ENCODE results near the gene PLXNA2.

The PLXNA2 gene

DNA sequence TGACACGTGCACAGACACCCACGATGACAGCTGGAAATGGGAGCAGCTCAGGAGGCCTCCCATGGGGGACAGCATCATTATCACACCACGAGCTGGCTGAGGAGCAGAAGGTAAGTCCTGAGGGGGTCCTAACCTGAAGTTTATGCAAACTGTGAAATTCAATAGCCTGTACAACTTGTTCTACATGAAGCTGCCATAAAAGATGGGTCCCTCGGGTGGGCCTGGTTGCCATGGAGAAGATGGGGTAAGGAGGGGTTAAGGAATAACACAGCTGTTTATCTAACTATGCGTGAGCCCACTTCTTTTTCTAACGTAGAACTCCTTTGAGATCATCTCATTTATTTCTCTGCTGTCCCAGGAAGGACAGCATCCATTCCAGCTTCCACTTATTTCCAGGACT is 169.8 kb downstream of the PLXNA2 start:
- Histone ChIP-seq H3K4me1 (ENCODE audit: control insufficient read depth, insufficient read depth, low read length, poor library complexity, severe bottlenecking) (peaks cover 3% of the 10 kb centered on the region), H3K27ac (ENCODE audit: low read depth, low read length, severe bottlenecking) (no peak overlapping the region), H3K9me3 (ENCODE audit: control insufficient read depth, low read length) (no peaks in the 10 kb centered on the region), H3K36me3 (ENCODE audit: control insufficient read depth, insufficient read depth, low read length) (peaks cover 88% of the 10 kb centered on the region), H3K4me3 (ENCODE audit: extremely low read depth, insufficient read depth, low read length, poor library complexity, severe bottlenecking) (no peak overlapping the region)
- 90 to 97% methylated on average over 6 of the region's 6 CpGs for WGBS, 2 experiments (ENCODE audit: insufficient coverage in 2 of 2)

DNA sequence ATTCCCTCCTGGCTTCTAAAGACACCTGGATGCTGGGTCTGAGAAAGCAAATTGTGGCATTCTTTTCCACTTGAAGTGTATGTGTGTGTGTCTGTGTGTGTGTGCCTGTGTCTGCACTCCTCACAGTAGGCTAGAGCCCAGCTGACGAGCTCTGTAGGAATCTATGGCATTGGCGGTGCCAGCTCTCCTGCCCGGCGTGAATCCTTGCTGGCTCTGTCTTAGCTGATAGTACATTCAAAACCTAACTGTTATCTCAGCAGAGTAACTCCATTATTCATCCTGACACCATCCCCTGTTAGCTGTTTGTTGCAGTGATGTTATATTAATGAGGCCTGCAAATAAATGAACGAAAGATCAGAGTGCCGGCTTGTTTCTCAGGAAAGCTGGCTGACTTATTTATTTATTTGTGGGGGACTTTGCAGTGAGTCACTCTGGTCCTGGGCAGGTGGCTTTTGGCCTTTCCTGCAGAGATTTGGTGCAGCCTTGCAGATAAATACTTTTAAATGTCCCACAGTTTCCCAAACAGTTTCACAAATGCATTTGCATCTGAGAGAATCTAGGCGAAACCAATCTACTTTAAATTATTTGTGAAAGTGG is 172.7 kb downstream of the PLXNA2 start:
- no peaks in the 10 kb centered on the region for H3K9me3 ChIP-seq (ENCODE audit: control insufficient read depth, low read length)
- H3K36me3 ChIP-seq (ENCODE audit: control insufficient read depth, insufficient read depth, low read length) = peaks cover 76% of the 10 kb centered on the region
- 77 to 80% methylated on average over 5 to 6 of the region's 7 CpGs for WGBS, 2 experiments (ENCODE audit: insufficient coverage in 2 of 2)
- no peaks in the 10 kb centered on the region for H3K4me1 ChIP-seq (ENCODE audit: control insufficient read depth, insufficient read depth, low read length, poor library complexity, severe bottlenecking)
- no peak overlapping the region for H3K4me3 ChIP-seq (ENCODE audit: extremely low read depth, insufficient read depth, low read length, poor library complexity, severe bottlenecking)
- H3K27ac ChIP-seq (ENCODE audit: low read depth, low read length, severe bottlenecking) = no peak overlapping the region

DNA sequence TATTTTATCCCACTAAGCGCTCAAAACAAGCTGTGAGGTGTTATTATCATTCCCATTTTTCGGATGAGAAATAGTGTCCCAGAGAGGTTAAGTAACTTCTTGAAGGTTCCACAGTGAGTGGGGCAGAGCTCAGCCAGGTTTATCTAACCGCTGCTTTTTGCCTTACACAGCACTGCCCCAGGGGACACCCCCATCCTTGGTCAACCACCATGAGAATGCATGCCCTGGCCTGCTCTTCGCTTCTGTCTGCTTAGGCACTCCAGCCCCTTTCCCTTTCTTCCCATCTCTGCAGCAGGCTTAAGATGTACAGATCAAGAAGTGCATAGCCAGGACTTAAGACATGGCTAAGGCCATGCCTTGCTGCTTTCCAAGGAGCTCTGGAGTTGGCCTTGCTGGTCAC is 174.3 kb downstream of the PLXNA2 start:
- Histone ChIP-seq H3K36me3 (ENCODE audit: control insufficient read depth, insufficient read depth, low read length) (peaks cover 67% of the 10 kb centered on the region), H3K4me3 (ENCODE audit: extremely low read depth, insufficient read depth, low read length, poor library complexity, severe bottlenecking) (no peak overlapping the region), H3K9me3 (ENCODE audit: control insufficient read depth, low read length) (no peaks in the 10 kb centered on the region), H3K4me1 (ENCODE audit: control insufficient read depth, insufficient read depth, low read length, poor library complexity, severe bottlenecking) (no peaks in the 10 kb centered on the region), H3K27ac (ENCODE audit: low read depth, low read length, severe bottlenecking) (no peak overlapping the region)
- 90 to 96% methylated on average over 1 to 3 of the region's 4 CpGs for WGBS, 2 experiments (ENCODE audit: insufficient coverage in 2 of 2)

DNA sequence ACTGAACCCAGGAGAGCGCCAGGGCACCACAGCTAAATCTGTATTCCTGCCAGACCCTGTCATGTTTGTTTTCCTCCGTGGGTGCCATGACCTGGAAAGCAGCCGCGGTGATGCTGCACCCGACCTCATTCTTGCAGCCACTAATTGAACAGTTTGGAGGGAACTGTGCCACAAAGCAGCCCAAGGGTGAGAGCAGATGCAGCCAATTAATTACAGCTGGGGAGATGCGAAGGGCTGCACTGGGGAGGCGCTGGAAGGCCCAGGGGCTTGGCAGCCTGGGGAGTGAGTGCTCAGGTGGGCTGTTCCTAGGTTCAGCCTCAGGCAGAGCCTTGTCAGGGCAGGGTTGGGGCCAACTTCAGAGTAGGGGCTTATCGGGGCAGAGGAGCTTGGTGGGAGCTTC is 174.9 kb downstream of the PLXNA2 start:
- Histone ChIP-seq H3K4me1 (ENCODE audit: control insufficient read depth, insufficient read depth, low read length, poor library complexity, severe bottlenecking) (no peaks in the 10 kb centered on the region), H3K4me3 (ENCODE audit: extremely low read depth, insufficient read depth, low read length, poor library complexity, severe bottlenecking) (no peak overlapping the region), H3K36me3 (ENCODE audit: control insufficient read depth, insufficient read depth, low read length) (peaks cover 62% of the 10 kb centered on the region), H3K9me3 (ENCODE audit: control insufficient read depth, low read length) (no peaks in the 10 kb centered on the region), H3K27ac (ENCODE audit: low read depth, low read length, severe bottlenecking) (no peak overlapping the region)
- 96 to 98% methylated on average over 6 to 8 of the region's 8 CpGs for WGBS, 2 experiments (ENCODE audit: insufficient coverage in 2 of 2)

DNA sequence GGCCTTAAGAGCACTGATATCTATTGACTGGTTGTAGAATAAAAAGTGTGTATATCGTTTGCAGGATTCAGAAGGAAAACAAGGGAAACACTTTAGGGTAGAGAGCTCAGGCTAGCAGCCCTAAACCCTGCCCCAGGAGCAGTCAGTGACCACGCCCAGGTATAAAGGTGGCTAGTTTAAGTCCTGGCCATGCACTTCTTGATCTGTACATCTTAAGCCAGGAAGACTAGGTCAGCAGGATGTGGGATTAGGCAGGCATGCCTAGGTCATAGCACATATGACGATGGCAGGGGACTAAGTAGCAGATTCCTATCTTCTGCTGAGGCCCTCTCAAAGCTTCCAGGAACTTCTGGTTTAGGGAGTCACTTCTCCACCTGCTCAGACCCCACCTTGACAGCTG is 175.3 kb downstream of the PLXNA2 start:
- 54 to 72% methylated on average over 2 to 3 of the region's 3 CpGs for WGBS, 2 experiments (ENCODE audit: insufficient coverage in 2 of 2)
- no peak overlapping the region for H3K27ac ChIP-seq (ENCODE audit: low read depth, low read length, severe bottlenecking)

GRCh38 chr1:208068407-208068806 is 175.8 kb downstream of the PLXNA2 start:
- Histone ChIP-seq H3K4me3 (ENCODE audit: extremely low read depth, insufficient read depth, low read length, poor library complexity, severe bottlenecking) (no peak overlapping the region), H3K27ac (ENCODE audit: low read depth, low read length, severe bottlenecking) (no peak overlapping the region), H3K4me1 (ENCODE audit: control insufficient read depth, insufficient read depth, low read length, poor library complexity, severe bottlenecking) (no peaks in the 10 kb centered on the region), H3K9me3 (ENCODE audit: control insufficient read depth, low read length) (no peaks in the 10 kb centered on the region), H3K36me3 (ENCODE audit: control insufficient read depth, insufficient read depth, low read length) (peaks cover 58% of the 10 kb centered on the region)
- WGBS, 2 experiments (ENCODE audit: insufficient coverage in 2 of 2) = 87 to 90% methylated on average over 7 of the region's 7 CpGs

More for the DNA sequence above, 175.3 kb downstream of the PLXNA2 start:
- Histone ChIP-seq H3K36me3 (ENCODE audit: control insufficient read depth, insufficient read depth, low read length) (peaks cover 62% of the 10 kb centered on the region), H3K9me3 (ENCODE audit: control insufficient read depth, low read length) (no peaks in the 10 kb centered on the region), H3K4me1 (ENCODE audit: control insufficient read depth, insufficient read depth, low read length, poor library complexity, severe bottlenecking) (no peaks in the 10 kb centered on the region), H3K4me3 (ENCODE audit: extremely low read depth, insufficient read depth, low read length, poor library complexity, severe bottlenecking) (no peak overlapping the region)

DNA sequence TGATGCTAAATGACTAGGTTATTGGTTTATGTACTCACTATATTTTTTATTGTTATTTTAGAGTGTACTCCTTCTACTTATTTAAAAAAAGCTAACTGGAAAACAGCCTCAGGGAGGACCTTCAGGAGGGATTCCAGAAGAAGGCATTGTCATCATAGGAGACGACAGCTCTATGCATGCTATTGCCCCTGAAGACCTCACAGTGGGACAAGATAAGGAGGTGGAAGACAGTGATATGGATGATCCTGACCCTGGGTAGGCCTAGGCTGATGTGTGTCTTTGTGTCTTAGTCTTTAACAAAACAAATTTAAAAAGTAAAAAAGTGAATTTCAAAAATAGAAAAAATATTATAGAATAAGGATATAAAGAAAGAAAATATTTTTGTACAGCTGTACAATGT is 177.6 kb downstream of the PLXNA2 start:
- Histone ChIP-seq H3K36me3 (ENCODE audit: control insufficient read depth, insufficient read depth, low read length) (peaks cover 59% of the 10 kb centered on the region), H3K4me3 (ENCODE audit: extremely low read depth, insufficient read depth, low read length, poor library complexity, severe bottlenecking) (no peak overlapping the region), H3K9me3 (ENCODE audit: control insufficient read depth, low read length) (no peaks in the 10 kb centered on the region), H3K27ac (ENCODE audit: low read depth, low read length, severe bottlenecking) (no peak overlapping the region), H3K4me1 (ENCODE audit: control insufficient read depth, insufficient read depth, low read length, poor library complexity, severe bottlenecking) (no peaks in the 10 kb centered on the region)
- 71 to 100% methylated on average over 1 of the region's 1 CpG for WGBS, 2 experiments (ENCODE audit: insufficient coverage in 2 of 2)

DNA sequence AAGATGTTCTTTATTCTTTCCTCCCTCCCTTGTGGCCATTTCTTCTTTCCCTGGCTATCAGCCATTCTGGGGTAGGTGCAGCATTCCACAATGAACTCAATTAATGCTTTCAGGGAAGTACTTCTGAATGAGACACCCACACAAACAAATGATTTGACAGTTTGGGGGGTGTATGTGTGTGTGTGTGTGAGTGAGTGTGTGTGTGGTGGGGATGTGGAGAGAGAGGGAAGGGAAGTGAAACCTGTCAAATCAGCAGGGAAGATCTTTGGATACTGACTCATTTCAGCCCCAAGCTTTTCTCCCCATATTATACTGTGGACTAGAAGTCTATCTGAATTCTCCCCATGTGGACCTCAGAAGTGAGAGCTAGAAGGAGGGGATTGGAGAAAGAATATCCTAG is 178.3 kb downstream of the PLXNA2 start:
- Histone ChIP-seq H3K27ac (ENCODE audit: low read depth, low read length, severe bottlenecking) (no peak overlapping the region), H3K36me3 (ENCODE audit: control insufficient read depth, insufficient read depth, low read length) (peaks cover 60% of the 10 kb centered on the region), H3K9me3 (ENCODE audit: control insufficient read depth, low read length) (no peaks in the 10 kb centered on the region), H3K4me3 (ENCODE audit: extremely low read depth, insufficient read depth, low read length, poor library complexity, severe bottlenecking) (no peak overlapping the region), H3K4me1 (ENCODE audit: control insufficient read depth, insufficient read depth, low read length, poor library complexity, severe bottlenecking) (peaks cover 4% of the 10 kb centered on the region)

- H3K4me3 ChIP-seq (ENCODE audit: extremely low read depth, insufficient read depth, low read length, poor library complexity, severe bottlenecking) = no peak overlapping the region
- WGBS, 2 experiments (ENCODE audit: insufficient coverage in 2 of 2) = 80% methylated on average over 2 of the region's 3 CpGs; no CpG with 5 or more reads in 1 of the 2 experiments
Measured at GRCh38 chr1:208061632-208062031, 182.6 kb downstream of the PLXNA2 start.

GRCh38 chr1:208061118-208061517 is 183.1 kb downstream of the PLXNA2 start:
- H3K27ac ChIP-seq (ENCODE audit: low read depth, low read length, severe bottlenecking) = no peak overlapping the region
- no peaks in the 10 kb centered on the region for H3K9me3 ChIP-seq (ENCODE audit: control insufficient read depth, low read length)
- 91 to 100% methylated on average over 4 of the region's 4 CpGs for WGBS, 2 experiments (ENCODE audit: insufficient coverage in 2 of 2)
- H3K4me1 ChIP-seq (ENCODE audit: control insufficient read depth, insufficient read depth, low read length, poor library complexity, severe bottlenecking) = peaks cover 14% of the 10 kb centered on the region
- H3K36me3 ChIP-seq (ENCODE audit: control insufficient read depth, insufficient read depth, low read length) = peaks cover 60% of the 10 kb centered on the region
- H3K4me3 ChIP-seq (ENCODE audit: extremely low read depth, insufficient read depth, low read length, poor library complexity, severe bottlenecking) = no peak overlapping the region

More at GRCh38 chr1:208061632-208062031, 182.6 kb downstream of the PLXNA2 start:
- H3K4me1 ChIP-seq (ENCODE audit: control insufficient read depth, insufficient read depth, low read length, poor library complexity, severe bottlenecking) = peaks cover 14% of the 10 kb centered on the region
- H3K27ac ChIP-seq (ENCODE audit: low read depth, low read length, severe bottlenecking) = no peak overlapping the region
- H3K36me3 ChIP-seq (ENCODE audit: control insufficient read depth, insufficient read depth, low read length) = peaks cover 60% of the 10 kb centered on the region
- no peaks in the 10 kb centered on the region for H3K9me3 ChIP-seq (ENCODE audit: control insufficient read depth, low read length)

DNA sequence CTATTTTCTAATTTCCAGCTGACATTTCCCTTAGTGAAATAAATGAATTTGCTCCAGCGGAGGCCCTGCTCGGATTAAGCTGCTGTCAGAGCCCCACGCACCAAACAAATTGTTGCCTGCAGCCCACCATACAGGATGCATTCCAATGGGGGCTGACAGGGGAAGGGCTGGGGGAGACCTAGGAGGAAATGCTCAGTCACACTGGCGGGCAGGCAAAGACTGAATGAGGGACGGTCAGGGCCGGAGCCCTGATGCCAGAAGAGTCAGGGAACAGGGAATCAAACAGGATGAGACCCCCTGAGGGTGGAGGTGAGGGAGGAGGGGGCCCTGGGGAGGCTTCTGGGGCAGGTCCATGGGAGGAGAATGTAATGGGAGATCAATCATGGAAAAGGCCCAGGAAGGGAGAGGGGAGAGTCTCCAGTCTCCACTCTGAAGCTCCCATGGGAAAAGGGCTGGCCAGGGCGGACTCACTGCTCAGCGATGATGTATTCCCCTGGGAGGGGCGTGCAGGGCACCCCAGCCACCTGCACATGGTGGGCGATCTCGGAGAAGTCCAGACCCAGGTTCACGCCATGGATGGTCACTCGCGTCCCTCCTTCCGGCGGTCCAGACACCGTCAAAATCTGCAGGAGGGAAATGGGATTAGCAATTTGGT is 183.8 kb downstream of the PLXNA2 start:
- H3K4me3 ChIP-seq (ENCODE audit: extremely low read depth, insufficient read depth, low read length, poor library complexity, severe bottlenecking) = no peak overlapping the region
- H3K4me1 ChIP-seq (ENCODE audit: control insufficient read depth, insufficient read depth, low read length, poor library complexity, severe bottlenecking) = peaks cover 14% of the 10 kb centered on the region
- no peak overlapping the region for H3K27ac ChIP-seq (ENCODE audit: low read depth, low read length, severe bottlenecking)
- H3K36me3 ChIP-seq (ENCODE audit: control insufficient read depth, insufficient read depth, low read length) = peaks cover 63% of the 10 kb centered on the region
- WGBS, 2 experiments (ENCODE audit: insufficient coverage in 2 of 2) = 89 to 92% methylated on average over 10 to 11 of the region's 17 CpGs
- no peaks in the 10 kb centered on the region for H3K9me3 ChIP-seq (ENCODE audit: control insufficient read depth, low read length)
